SU-DHL-6 (cell line): Measurements from ENCODE around the gene SORCS2.

Source experiments
- EZH2phosphoT487 ChIP-seq: fragments of 200-600 bp; sonication (generic), shearing (Covaris generic); conservative IDR thresholded peaks from 2 replicates; pipeline ENCODE4 v1.6.1; 2018; ENCODE audit warnings: mild to moderate bottlenecking, antibody characterized with exemption, low read length, moderate library complexity, mixed read lengths
- TF ChIP-seq, protein P1 (sequence below): fragments of 200-600 bp; sonication (generic); IDR thresholded peaks from one replicate; pipeline ENCODE4 v1.5.1; 2017; ENCODE audit warnings: antibody characterized with exemption, mild to moderate bottlenecking, low read length, moderate library complexity; ENCODE audit not compliant: insufficient read depth, poor library complexity, severe bottlenecking

DNA sequence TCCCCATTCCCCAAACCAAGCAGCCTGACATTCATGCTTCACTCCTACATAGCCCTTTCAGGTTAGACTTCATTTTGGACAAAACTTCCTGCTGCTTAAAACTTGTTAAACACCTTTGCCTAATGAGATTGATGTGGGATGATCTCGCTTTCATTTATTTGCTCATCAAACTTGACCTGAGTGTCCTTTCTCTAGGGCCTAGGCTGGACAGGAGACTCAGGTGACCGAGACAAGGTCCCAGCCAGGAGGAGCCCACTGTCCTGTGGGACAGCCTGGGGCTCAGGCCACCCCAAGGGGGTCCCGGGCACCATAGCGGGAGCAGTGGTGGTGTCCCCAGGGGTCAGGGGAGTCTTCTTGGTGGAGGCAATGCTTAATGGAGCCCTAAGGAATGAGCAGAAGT lies 266.1 kb downstream of the SORCS2 start:
- TF ChIP-seq, protein P1, sequence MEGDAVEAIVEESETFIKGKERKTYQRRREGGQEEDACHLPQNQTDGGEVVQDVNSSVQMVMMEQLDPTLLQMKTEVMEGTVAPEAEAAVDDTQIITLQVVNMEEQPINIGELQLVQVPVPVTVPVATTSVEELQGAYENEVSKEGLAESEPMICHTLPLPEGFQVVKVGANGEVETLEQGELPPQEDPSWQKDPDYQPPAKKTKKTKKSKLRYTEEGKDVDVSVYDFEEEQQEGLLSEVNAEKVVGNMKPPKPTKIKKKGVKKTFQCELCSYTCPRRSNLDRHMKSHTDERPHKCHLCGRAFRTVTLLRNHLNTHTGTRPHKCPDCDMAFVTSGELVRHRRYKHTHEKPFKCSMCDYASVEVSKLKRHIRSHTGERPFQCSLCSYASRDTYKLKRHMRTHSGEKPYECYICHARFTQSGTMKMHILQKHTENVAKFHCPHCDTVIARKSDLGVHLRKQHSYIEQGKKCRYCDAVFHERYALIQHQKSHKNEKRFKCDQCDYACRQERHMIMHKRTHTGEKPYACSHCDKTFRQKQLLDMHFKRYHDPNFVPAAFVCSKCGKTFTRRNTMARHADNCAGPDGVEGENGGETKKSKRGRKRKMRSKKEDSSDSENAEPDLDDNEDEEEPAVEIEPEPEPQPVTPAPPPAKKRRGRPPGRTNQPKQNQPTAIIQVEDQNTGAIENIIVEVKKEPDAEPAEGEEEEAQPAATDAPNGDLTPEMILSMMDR: no peak
- no peak for TF ChIP-seq EZH2phosphoT487
